ENCODE data around the gene GNAZ.
A peak's percentile ranks its signal among the peaks of the same experiment; 100 is the strongest.
"Not testable (repeated sequence)": the region's sequence is repeated elsewhere in the genome, so short reads cannot be mapped to it uniquely, and the experiment has no call there.

The GNAZ gene

DNA sequence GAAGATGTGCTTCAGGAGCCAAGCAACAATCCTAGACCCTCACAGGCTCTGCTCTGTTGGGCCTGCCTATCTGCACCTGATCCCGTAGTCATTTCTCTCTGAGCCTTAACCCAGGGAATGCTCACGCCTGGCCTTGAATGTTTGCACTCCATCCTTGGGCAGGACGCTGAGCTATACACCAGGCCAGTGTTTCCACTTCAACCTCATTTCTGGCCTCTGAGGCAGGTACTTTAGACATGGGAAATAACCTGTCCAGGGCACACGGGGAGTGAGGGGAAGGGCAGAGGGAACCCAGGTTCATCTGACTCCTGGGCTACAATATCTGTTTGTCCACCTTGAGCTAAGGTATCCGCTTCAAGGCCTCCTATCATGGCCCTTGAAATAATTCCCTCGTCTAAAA is 61.6 kb downstream of the GNAZ start:
- H3K9me2 ChIP-seq (replicated peaks; ENCODE audit: control insufficient read depth, low read length), result no peaks in the 10 kb centered on the region
- no peak overlapping the region for H3K27ac ChIP-seq (ENCODE audit: low read depth, low read length)
- H3K4me1 ChIP-seq (ENCODE audit: control insufficient read depth, low read length), result peaks cover 11% of the 10 kb centered on the region
- H3K36me3 ChIP-seq (ENCODE audit: control insufficient read depth, low read length), result no peaks in the 10 kb centered on the region
- no peaks in the 10 kb centered on the region for H3K9me3 ChIP-seq (ENCODE audit: control insufficient read depth, insufficient read depth, low read length)
- H3F3A ChIP-seq (ENCODE audit: control insufficient read depth, insufficient read depth), result no peaks in the 10 kb centered on the region
- TF ChIP-seq EZH2phosphoT487 (IDR thresholded peaks at IDR 0.05; ENCODE audit: borderline replicate concordance, low read length) (no peak), CTCF (IDR thresholded peaks at IDR 0.05; ENCODE audit: low read depth, low read length, poor library complexity, severe bottlenecking) (no peak)
- no peaks in the 10 kb centered on the region for H3K79me2 ChIP-seq (ENCODE audit: control insufficient read depth, low read length)
- no peak overlapping the region for H3K4me2 ChIP-seq (ENCODE audit: low read length)
- H4K20me1 ChIP-seq (ENCODE audit: control insufficient read depth, insufficient read depth, low read depth, low read length), result no peaks in the 10 kb centered on the region
- H3K4me3 ChIP-seq (ENCODE audit: low read length), result no peak overlapping the region
- H3K27me3 ChIP-seq (ENCODE audit: control insufficient read depth, low read length), result no peaks in the 10 kb centered on the region

DNA sequence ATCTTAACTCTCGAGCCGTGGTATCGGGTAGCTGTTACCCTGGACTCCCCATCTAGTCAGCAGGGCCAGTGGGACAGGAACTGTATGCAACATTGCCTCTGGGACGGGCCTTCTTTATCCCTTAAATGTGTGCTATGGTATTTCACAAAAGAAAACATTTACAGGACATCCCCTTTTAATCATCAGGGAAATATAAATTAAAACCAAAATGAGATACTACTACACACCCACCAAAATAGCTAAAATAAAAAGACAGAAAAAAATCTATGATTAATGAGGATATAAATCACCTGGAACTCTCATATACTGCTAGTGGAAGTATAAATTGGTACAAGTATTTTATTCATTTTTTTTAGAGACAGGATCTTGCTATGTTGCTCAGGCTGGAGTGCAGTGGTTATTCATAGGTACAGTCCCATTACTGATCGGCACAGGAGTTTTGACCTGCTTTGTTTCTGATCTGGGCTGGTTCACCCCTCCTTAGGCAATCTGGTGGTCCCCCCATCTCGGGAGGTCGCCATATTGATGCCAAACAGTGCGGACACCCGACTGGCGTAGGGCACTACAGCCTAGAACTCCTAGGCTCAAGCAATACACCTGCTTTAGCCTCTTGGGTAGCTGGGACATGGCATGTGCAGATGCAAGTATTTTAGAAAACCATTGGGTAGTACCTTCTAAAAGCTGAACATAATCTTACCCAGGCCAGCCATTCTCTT is 62.2 kb downstream of the GNAZ start:
- Histone ChIP-seq H3F3A (ENCODE audit: control insufficient read depth, insufficient read depth) (no peaks in the 10 kb centered on the region), H3K79me2 (ENCODE audit: control insufficient read depth, low read length) (no peaks in the 10 kb centered on the region), H3K9me2 (replicated peaks; ENCODE audit: control insufficient read depth, low read length) (no peaks in the 10 kb centered on the region), H3K36me3 (ENCODE audit: control insufficient read depth, low read length) (no peaks in the 10 kb centered on the region), H3K4me3 (ENCODE audit: low read length) (no peak overlapping the region), H3K27me3 (ENCODE audit: control insufficient read depth, low read length) (no peaks in the 10 kb centered on the region), H3K4me1 (ENCODE audit: control insufficient read depth, low read length) (peaks cover 17% of the 10 kb centered on the region), H3K4me2 (ENCODE audit: low read length) (no peak overlapping the region), H4K20me1 (ENCODE audit: control insufficient read depth, insufficient read depth, low read depth, low read length) (no peaks in the 10 kb centered on the region), H3K9me3 (ENCODE audit: control insufficient read depth, insufficient read depth, low read length) (no peaks in the 10 kb centered on the region), H3K27ac (ENCODE audit: low read depth, low read length) (no peak overlapping the region)
- TF ChIP-seq CTCF (IDR thresholded peaks at IDR 0.05; ENCODE audit: low read depth, low read length, poor library complexity, severe bottlenecking) (no peak), EZH2phosphoT487 (IDR thresholded peaks at IDR 0.05; ENCODE audit: borderline replicate concordance, low read length) (no peak)

DNA sequence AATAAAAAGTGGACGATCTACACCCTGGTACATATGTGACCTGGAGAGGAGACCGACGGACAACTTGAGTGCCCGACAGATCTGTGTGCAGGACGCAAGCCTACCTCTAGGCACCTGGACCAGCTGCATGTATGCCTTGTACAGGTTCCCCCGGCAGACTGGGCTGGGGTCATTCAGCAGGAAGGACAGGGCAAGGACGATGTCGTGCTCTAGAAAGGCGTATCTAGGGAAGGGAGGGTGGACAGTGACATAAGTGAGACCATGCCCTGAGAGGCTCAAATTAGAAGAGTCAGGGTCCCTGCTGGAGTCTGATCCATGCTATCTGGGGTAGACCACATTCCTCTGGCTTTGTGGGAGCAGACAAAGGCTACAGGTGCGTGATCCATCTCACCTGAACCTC is 63.6 kb downstream of the GNAZ start:
- H3K79me2 ChIP-seq (ENCODE audit: control insufficient read depth, low read length), result no peaks in the 10 kb centered on the region
- H3K4me1 ChIP-seq (ENCODE audit: control insufficient read depth, low read length), result peaks cover 31% of the 10 kb centered on the region
- H3K27ac ChIP-seq (ENCODE audit: low read depth, low read length), result no peak overlapping the region
- H3K4me3 ChIP-seq (ENCODE audit: low read length), result no peak overlapping the region
- H3K27me3 ChIP-seq (ENCODE audit: control insufficient read depth, low read length), result no peaks in the 10 kb centered on the region
- TF ChIP-seq CTCF (IDR thresholded peaks at IDR 0.05; ENCODE audit: low read depth, low read length, poor library complexity, severe bottlenecking) (no peak), EZH2phosphoT487 (IDR thresholded peaks at IDR 0.05; ENCODE audit: borderline replicate concordance, low read length) (no peak)
- no peaks in the 10 kb centered on the region for H3K9me2 ChIP-seq (replicated peaks; ENCODE audit: control insufficient read depth, low read length)
- no peaks in the 10 kb centered on the region for H3K9me3 ChIP-seq (ENCODE audit: control insufficient read depth, insufficient read depth, low read length)
- no peaks in the 10 kb centered on the region for H3F3A ChIP-seq (ENCODE audit: control insufficient read depth, insufficient read depth)
- no peaks in the 10 kb centered on the region for H4K20me1 ChIP-seq (ENCODE audit: control insufficient read depth, insufficient read depth, low read depth, low read length)
- no peaks in the 10 kb centered on the region for H3K36me3 ChIP-seq (ENCODE audit: control insufficient read depth, low read length)
- H3K4me2 ChIP-seq (ENCODE audit: low read length), result no peak overlapping the region

GRCh38 chr22:23136991-23137390 is 66.7 kb downstream of the GNAZ start:
- peaks cover 54% of the 10 kb centered on the region for H3K4me1 ChIP-seq (ENCODE audit: control insufficient read depth, low read length)
- H3K27ac ChIP-seq (ENCODE audit: low read depth, low read length); H3K9me3 ChIP-seq (ENCODE audit: control insufficient read depth, insufficient read depth, low read length); H3K4me3 ChIP-seq (ENCODE audit: low read length); H3K27me3 ChIP-seq (ENCODE audit: control insufficient read depth, low read length); H3K79me2 ChIP-seq (ENCODE audit: control insufficient read depth, low read length); H3K36me3 ChIP-seq (ENCODE audit: control insufficient read depth, low read length); H3F3A ChIP-seq (ENCODE audit: control insufficient read depth, insufficient read depth); H3K9me2 ChIP-seq (replicated peaks; ENCODE audit: control insufficient read depth, low read length); H4K20me1 ChIP-seq (ENCODE audit: control insufficient read depth, insufficient read depth, low read depth, low read length): not testable (repeated sequence)
- H3K4me2 ChIP-seq (ENCODE audit: low read length), result peak overlapping the region; percentile 46
